ENCODE results near the gene NIM1K. TPM values are rescaled to one million over a fixed set of nuclear protein-coding genes. Genes with fewer than 3 reads are reported as not detected.
"Not testable (repeated sequence)": the region's sequence is repeated elsewhere in the genome, so short reads cannot be mapped to it uniquely, and the experiment has no call there.

The NIM1K gene
- total RNA-seq, 2 donors from 2014 or later, result 0.42 TPM; not detected in 1

- no peak for TF ChIP-seq CTCF (IDR thresholded peaks at IDR 0.05)
- Histone ChIP-seq H3K9me3 (no peaks in the 10 kb centered on the region), H3K27ac (no peak overlapping the region), H3K9ac (ENCODE audit: low read depth in 2 of 2, low read length in 2 of 2) (no peak overlapping the region), H3K4me3 (no peak overlapping the region), H3K27me3 (no peaks in the 10 kb centered on the region), H3K4me1 (no peaks in the 10 kb centered on the region), H3K36me3 (no peaks in the 10 kb centered on the region)
- DNase-seq, result no peak
- intact Hi-C loops (cut with DNase I), result no loop called here
Observed at GRCh38 chr5:43251754-43252153, 59.7 kb downstream of the NIM1K start.

DNA sequence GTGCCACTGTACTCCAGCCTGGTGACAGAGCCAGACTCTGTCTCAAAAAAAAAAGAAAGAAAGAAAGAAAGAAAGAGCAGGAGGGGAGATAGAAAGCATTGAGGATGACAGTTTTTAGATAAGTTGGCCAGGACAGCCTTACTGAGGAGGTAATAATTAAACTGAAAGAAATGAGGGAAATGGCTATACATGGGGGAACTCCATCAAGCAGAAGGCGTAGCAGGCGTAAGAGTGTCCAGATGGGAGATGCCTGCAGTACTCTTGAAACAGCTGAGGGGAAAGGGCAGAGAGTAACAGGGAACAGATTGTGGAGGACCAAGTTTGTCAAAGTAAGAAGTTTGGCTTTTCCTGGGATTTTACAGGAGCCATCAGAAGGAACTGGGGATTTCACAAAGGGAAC is 63.7 kb downstream of the NIM1K start:
- no peak for TF ChIP-seq CTCF (IDR thresholded peaks at IDR 0.05)
- intact Hi-C loops (cut with DNase I), result no loop called here

DNA sequence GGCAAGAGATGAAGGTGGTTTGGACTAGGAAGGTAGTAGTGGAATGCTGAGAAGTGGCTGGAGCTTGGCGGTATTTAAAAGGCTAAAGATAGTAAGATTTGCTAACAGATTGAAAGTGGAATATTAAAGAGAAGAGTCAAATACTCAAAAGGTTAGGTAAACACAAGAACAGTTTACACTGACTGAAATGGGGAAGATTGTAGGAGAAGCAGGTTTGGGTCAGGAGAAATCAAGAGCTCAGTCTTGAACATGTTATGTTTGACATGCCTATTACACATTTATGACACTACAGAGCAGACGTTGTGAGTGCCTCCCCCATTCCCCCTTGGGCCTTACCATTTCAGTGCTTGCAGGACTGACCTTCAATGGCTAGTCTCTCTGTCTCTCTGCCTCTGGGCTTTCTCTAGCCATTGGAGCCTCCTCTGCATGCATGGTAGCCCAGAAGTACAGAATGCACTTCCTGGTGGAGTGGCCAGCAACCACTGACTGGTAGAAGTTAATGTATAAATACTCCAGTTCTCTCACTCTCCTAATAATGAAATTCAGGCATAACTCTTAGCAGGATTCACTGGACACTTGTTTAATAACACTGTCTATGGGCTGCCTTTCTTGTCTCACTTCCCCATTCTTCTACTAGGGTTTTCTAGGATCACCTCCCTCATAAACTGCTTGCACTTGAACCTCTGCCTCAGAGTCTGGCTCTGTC is 64.4 kb downstream of the NIM1K start:
- no peaks in the 10 kb centered on the region for H3K4me1 ChIP-seq
- TF ChIP-seq CTCF (IDR thresholded peaks at IDR 0.05), result no peak
- no peak overlapping the region for H3K27ac ChIP-seq
- H3K36me3 ChIP-seq, result no peaks in the 10 kb centered on the region
- H3K9me3 ChIP-seq, result no peaks in the 10 kb centered on the region
- no peak overlapping the region for H3K4me3 ChIP-seq
- no peaks in the 10 kb centered on the region for H3K27me3 ChIP-seq
- intact Hi-C loops (cut with DNase I), result no loop called here
- DNase-seq, result no peak
- no peak overlapping the region for H3K9ac ChIP-seq (ENCODE audit: low read depth in 2 of 2, low read length in 2 of 2)

More for the DNA sequence above, 63.7 kb downstream of the NIM1K start:
- Histone ChIP-seq H3K27me3 (no peaks in the 10 kb centered on the region), H3K4me1 (no peaks in the 10 kb centered on the region), H3K9ac (ENCODE audit: low read depth in 2 of 2, low read length in 2 of 2) (no peak overlapping the region), H3K9me3 (no peaks in the 10 kb centered on the region), H3K4me3 (no peak overlapping the region), H3K36me3 (no peaks in the 10 kb centered on the region), H3K27ac (no peak overlapping the region)
- no peak for DNase-seq

DNA sequence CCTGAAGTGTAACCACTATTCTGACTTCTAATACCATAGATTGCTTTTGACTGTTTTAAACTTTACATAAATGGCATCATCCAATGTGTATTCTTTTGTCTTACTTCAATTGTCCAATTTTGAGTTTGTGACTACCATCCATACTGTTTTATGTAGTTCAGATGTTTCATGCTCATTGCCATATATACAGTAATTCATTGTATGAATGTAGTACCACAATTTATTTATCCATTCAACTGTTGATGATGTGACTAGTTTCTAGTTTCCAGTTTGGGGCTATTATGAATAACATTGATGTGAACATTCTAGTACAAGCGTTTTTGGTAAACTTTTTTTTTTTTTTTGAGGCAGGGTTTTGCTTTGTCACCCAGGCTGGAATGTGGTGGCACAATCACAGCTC is 66.1 kb downstream of the NIM1K start:
- Histone ChIP-seq H3K9ac (ENCODE audit: low read depth in 2 of 2, low read length in 2 of 2) (no peak overlapping the region), H3K27me3 (no peaks in the 10 kb centered on the region), H3K4me1 (no peaks in the 10 kb centered on the region), H3K9me3 (no peaks in the 10 kb centered on the region), H3K27ac (no peak overlapping the region), H3K36me3 (no peaks in the 10 kb centered on the region), H3K4me3 (no peak overlapping the region)
- DNase-seq, result no peak
- intact Hi-C loops (cut with DNase I), result no loop called here
- no peak for TF ChIP-seq CTCF (IDR thresholded peaks at IDR 0.05)

- H3K27ac ChIP-seq; intact Hi-C loops (cut with DNase I); H3K9ac ChIP-seq (ENCODE audit: low read depth in 2 of 2, low read length in 2 of 2); H3K36me3 ChIP-seq; H3K9me3 ChIP-seq; H3K4me1 ChIP-seq; DNase-seq; H3K4me3 ChIP-seq; H3K27me3 ChIP-seq: not testable (repeated sequence)
Observed at GRCh38 chr5:43262269-43262668, 70.2 kb downstream of the NIM1K start.

DNA sequence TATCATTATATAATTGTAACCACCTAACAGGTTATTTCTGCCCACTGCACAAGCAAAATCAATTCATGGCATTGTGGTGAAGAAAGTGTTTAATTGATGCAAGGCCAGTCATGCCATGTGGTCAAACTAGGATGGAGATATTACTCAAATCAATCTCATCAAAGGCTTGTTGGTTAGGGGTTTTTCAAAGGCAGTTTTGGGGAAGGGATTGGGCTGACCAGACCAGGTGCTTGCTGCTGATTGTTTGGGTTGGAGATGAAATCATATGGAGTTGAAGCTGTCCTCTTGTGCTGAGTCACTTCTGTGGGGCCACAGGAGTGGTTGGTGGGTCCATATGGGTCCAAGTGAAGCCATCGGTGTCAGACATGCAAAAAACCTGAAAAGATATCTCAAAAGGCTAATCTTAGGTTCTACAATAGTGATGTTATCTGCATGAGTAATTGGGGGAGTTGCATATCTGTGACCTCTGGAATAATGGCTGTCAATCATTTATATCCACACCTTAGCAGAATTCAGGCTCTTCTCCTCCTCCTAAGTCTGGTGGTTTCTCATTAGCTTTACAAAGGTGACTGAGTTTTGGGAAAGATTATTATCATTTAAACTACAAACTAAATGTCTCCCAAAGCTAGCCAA is 76.3 kb downstream of the NIM1K start:
- Histone ChIP-seq H3K36me3 (no peaks in the 10 kb centered on the region), H3K27me3 (no peaks in the 10 kb centered on the region), H3K9me3 (no peaks in the 10 kb centered on the region), H3K4me3 (no peak overlapping the region), H3K9ac (ENCODE audit: low read depth in 2 of 2, low read length in 2 of 2) (no peak overlapping the region), H3K27ac (no peak overlapping the region), H3K4me1 (no peaks in the 10 kb centered on the region)
- intact Hi-C loops (cut with DNase I), result no loop called here
- TF ChIP-seq CTCF (IDR thresholded peaks at IDR 0.05), result no peak
- DNase-seq, result no peak
